ENCODE measurements around the gene ACTL8.

Gene ACTL8

GRCh38 chr1:17725084-17725719, 29.9 kb upstream of the ACTL8 start:
- TF ChIP-seq CTCF (IDR thresholded peaks at IDR 0.05; ENCODE audit: low read depth, low read length, missing control alignments), result no peak
- no peak for DNase-seq (ENCODE audit: extremely low read depth, low read depth)
- H3K4me3 ChIP-seq (replicated peaks; ENCODE audit: low read depth, low read length), result no peak overlapping the region

DNA sequence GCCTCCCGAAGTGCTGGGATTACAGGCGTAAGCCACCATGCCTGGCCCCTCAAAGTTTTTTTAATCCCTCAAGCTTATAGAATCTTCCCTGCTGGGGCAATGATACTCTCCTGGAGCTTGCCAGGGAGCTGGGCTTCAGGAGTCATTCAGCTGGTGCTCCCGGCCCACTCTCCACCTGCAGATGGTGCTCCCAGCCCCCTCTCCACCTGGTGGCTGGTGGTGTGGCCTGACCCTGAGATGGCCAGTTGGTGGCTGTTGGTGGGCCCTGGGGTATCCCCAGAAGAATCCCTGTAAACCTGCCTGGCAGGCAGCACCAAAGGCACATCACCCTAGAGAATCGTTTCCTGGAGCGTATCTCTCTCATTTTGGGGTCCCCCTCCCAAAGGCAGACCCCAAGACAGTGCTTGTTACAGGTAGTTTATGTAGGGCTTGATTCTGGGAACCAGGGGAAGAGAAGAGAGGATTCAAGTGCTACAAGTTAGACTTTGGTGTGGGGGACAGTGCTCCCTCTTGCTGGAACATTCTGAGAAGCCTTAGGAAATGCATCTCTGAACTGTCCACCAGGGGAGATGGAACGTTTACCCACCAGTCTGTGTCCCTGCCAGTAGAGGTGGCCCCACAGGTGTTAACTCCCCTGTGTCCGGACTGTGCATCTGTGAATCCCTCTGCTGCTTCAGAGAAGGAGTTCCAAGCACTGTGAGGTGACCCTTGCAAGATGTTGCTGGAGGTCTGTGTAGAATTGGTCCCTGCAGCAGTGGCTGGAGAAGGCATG, 29.1 kb upstream of the ACTL8 start:
- no peak for TF ChIP-seq CTCF (IDR thresholded peaks at IDR 0.05; ENCODE audit: low read depth, low read length, missing control alignments)

GRCh38 chr1:17728123-17728712, 26.9 kb upstream of the ACTL8 start:
- no peak overlapping the region for H3K4me3 ChIP-seq (replicated peaks; ENCODE audit: low read depth, low read length)
- no peak for TF ChIP-seq CTCF (IDR thresholded peaks at IDR 0.05; ENCODE audit: low read depth, low read length, missing control alignments)
- no peak for DNase-seq (ENCODE audit: extremely low read depth, low read depth)

More for the DNA sequence above, 29.1 kb upstream of the ACTL8 start:
- no peak for DNase-seq (ENCODE audit: extremely low read depth, low read depth)
- no peak overlapping the region for H3K4me3 ChIP-seq (replicated peaks; ENCODE audit: low read depth, low read length)

- no peak for TF ChIP-seq CTCF (IDR thresholded peaks at IDR 0.05; ENCODE audit: low read depth, low read length, missing control alignments)
- no peak overlapping the region for H3K4me3 ChIP-seq (replicated peaks; ENCODE audit: low read depth, low read length)
- no peak for DNase-seq (ENCODE audit: extremely low read depth, low read depth)
Observed at GRCh38 chr1:17729248-17729647, 25.9 kb upstream of the ACTL8 start.

DNA sequence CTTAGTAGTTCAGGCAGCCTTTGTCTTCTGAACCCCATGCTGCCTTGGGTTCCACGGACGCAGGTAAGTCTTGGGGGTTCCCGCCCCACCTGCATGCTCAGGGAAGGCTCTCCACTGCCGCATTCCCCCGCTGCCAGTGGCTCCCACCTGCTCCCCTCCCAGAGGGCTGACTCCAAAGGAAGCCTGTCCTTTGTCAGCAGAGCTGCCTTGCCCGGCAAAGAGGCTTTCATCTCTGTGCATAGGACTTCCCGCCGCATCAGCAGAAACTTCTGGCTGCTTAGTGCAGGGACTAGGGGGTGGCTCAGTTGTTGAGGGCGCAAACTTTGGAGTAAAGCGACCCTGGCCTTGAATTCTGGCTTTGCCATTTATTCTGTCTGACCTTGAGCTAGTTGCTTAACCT, 25.2 kb upstream of the ACTL8 start:
- DNase-seq (ENCODE audit: extremely low read depth, low read depth), result no peak
- no peak overlapping the region for H3K4me3 ChIP-seq (replicated peaks; ENCODE audit: low read depth, low read length)
- TF ChIP-seq CTCF (IDR thresholded peaks at IDR 0.05; ENCODE audit: low read depth, low read length, missing control alignments), result no peak

- TF ChIP-seq CTCF (IDR thresholded peaks at IDR 0.05; ENCODE audit: low read depth, low read length, missing control alignments), result no peak
- no peak overlapping the region for H3K4me3 ChIP-seq (replicated peaks; ENCODE audit: low read depth, low read length)
- no peak for DNase-seq (ENCODE audit: extremely low read depth, low read depth)
Observed at GRCh38 chr1:17731460-17731859, 23.7 kb upstream of the ACTL8 start.

Data from HFF-Myc (cell line).